Measurements from ENCODE around the gene SLC4A4. TPM values are rescaled to one million over a fixed set of nuclear protein-coding genes. Genes with fewer than 3 reads are reported as not detected.

Gene SLC4A4
- total and polyA plus RNA-seq, 7 donors = 0.24 to 3.3 (median 2.0) TPM

GRCh38 chr4:71440612-71441011 lies 101.8 kb downstream of the SLC4A4 start:
- no peak overlapping the region for H3K27ac ChIP-seq
- no peaks in the 10 kb centered on the region for H3K27me3 ChIP-seq (ENCODE audit: insufficient read depth in 3 of 3, low read length in 2 of 3)
- no peak for TF ChIP-seq CTCF (IDR thresholded peaks at IDR 0.05)
- WGBS, 3 donors = 50 to 61% (median 56%) methylated on average over 2 of the region's 2 CpGs
- no peaks in the 10 kb centered on the region for H3K9me3 ChIP-seq
- H3K4me3 ChIP-seq = no peak overlapping the region
- H3K4me1 ChIP-seq = no peaks in the 10 kb centered on the region
- no peaks in the 10 kb centered on the region for H3K36me3 ChIP-seq (ENCODE audit: insufficient read depth in 1 of 2, low read depth in 1 of 2)
- no peak for DNase-seq
- ATAC-seq = no peak
- intact Hi-C loops (cut with DNase I) = no loop called here

- Histone ChIP-seq H3K36me3 (ENCODE audit: insufficient read depth in 1 of 2, low read depth in 1 of 2) (no peaks in the 10 kb centered on the region), H3K27ac (no peak overlapping the region), H3K27me3 (ENCODE audit: insufficient read depth in 3 of 3, low read length in 2 of 3) (no peaks in the 10 kb centered on the region), H3K9me3 (no peaks in the 10 kb centered on the region), H3K4me3 (no peak overlapping the region), H3K4me1 (no peaks in the 10 kb centered on the region)
- intact Hi-C loops (cut with DNase I) = no loop called here
- no peak for DNase-seq
- WGBS, 3 donors = 58 to 61% (median 60%) methylated on average over 5 of the region's 5 CpGs
- TF ChIP-seq CTCF (IDR thresholded peaks at IDR 0.05) = no peak
- no peak for ATAC-seq
These were observed 102.7 kb downstream of the SLC4A4 start for GRCh38 chr4:71441186-71442169.

- Histone ChIP-seq H3K4me1 (no peaks in the 10 kb centered on the region), H3K27me3 (ENCODE audit: insufficient read depth in 3 of 3, low read length in 2 of 3) (no peaks in the 10 kb centered on the region), H3K4me3 (no peak overlapping the region), H3K9me3 (no peaks in the 10 kb centered on the region), H3K27ac (no peak overlapping the region), H3K36me3 (ENCODE audit: insufficient read depth in 1 of 2, low read depth in 1 of 2) (no peaks in the 10 kb centered on the region)
- TF ChIP-seq CTCF (IDR thresholded peaks at IDR 0.05) = no peak
- intact Hi-C loops (cut with DNase I) = no loop called here
- WGBS, 3 donors = 65 to 77% (median 75%) methylated on average over 3 of the region's 3 CpGs
- ATAC-seq (no peak), DNase-seq (no peak)
These were observed 103.5 kb downstream of the SLC4A4 start for GRCh38 chr4:71442336-71442735.

GRCh38 chr4:71444395-71444794 lies 105.6 kb downstream of the SLC4A4 start:
- intact Hi-C loops (cut with DNase I) = no loop called here
- H3K27me3 ChIP-seq (ENCODE audit: insufficient read depth in 3 of 3, low read length in 2 of 3) = no peaks in the 10 kb centered on the region
- ATAC-seq (no peak), DNase-seq (no peak)
- H3K27ac ChIP-seq = no peak overlapping the region
- H3K36me3 ChIP-seq (ENCODE audit: insufficient read depth in 1 of 2, low read depth in 1 of 2) = no peaks in the 10 kb centered on the region
- no peaks in the 10 kb centered on the region for H3K9me3 ChIP-seq
- H3K4me1 ChIP-seq = no peaks in the 10 kb centered on the region
- WGBS, 3 donors = 56 to 73% (median 70%) methylated on average over 2 of the region's 2 CpGs
- no peak overlapping the region for H3K4me3 ChIP-seq
- TF ChIP-seq CTCF (IDR thresholded peaks at IDR 0.05) = no peak

Measured in psoas muscle (tissue), 8 donors.